LNCAP (cell line): ENCODE results near the gene ENKD1.

Experiments
- TF ChIP-seq, protein P1 (sequence below): fragments of 450-650 bp; IDR thresholded peaks from 2 replicates; pipeline ENCODE4 v1.5.1; 2017; ENCODE audit warnings: mild to moderate bottlenecking

ENKD1 gene

DNA sequence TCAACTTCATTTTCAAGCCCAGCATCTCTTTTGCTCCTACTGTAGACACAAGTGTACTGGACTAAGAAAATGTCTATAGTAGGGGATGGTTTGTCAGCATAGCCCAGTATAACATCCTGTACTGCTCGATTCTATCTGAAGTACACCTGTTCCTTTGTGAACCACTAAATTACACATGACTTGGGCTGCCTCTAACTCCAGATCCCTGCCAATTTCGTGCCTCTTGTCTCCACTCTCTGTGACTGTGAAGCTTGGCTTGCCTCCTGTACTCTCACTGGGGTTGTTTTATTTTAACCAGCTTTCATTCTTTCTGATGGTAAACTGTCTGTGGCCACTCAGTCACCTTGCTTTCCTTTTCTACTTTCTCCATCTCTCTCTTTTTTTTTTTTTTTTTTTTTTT is 28.1 kb upstream of the ENKD1 start:
- TF ChIP-seq, protein P1, sequence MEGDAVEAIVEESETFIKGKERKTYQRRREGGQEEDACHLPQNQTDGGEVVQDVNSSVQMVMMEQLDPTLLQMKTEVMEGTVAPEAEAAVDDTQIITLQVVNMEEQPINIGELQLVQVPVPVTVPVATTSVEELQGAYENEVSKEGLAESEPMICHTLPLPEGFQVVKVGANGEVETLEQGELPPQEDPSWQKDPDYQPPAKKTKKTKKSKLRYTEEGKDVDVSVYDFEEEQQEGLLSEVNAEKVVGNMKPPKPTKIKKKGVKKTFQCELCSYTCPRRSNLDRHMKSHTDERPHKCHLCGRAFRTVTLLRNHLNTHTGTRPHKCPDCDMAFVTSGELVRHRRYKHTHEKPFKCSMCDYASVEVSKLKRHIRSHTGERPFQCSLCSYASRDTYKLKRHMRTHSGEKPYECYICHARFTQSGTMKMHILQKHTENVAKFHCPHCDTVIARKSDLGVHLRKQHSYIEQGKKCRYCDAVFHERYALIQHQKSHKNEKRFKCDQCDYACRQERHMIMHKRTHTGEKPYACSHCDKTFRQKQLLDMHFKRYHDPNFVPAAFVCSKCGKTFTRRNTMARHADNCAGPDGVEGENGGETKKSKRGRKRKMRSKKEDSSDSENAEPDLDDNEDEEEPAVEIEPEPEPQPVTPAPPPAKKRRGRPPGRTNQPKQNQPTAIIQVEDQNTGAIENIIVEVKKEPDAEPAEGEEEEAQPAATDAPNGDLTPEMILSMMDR: no peak

- TF ChIP-seq, protein P1: no peak
Observed at GRCh38 chr16:67685388-67686112, 19.0 kb upstream of the ENKD1 start.

- TF ChIP-seq, protein P1: no peak
Observed at GRCh38 chr16:67683767-67684166, 17.2 kb upstream of the ENKD1 start.

DNA sequence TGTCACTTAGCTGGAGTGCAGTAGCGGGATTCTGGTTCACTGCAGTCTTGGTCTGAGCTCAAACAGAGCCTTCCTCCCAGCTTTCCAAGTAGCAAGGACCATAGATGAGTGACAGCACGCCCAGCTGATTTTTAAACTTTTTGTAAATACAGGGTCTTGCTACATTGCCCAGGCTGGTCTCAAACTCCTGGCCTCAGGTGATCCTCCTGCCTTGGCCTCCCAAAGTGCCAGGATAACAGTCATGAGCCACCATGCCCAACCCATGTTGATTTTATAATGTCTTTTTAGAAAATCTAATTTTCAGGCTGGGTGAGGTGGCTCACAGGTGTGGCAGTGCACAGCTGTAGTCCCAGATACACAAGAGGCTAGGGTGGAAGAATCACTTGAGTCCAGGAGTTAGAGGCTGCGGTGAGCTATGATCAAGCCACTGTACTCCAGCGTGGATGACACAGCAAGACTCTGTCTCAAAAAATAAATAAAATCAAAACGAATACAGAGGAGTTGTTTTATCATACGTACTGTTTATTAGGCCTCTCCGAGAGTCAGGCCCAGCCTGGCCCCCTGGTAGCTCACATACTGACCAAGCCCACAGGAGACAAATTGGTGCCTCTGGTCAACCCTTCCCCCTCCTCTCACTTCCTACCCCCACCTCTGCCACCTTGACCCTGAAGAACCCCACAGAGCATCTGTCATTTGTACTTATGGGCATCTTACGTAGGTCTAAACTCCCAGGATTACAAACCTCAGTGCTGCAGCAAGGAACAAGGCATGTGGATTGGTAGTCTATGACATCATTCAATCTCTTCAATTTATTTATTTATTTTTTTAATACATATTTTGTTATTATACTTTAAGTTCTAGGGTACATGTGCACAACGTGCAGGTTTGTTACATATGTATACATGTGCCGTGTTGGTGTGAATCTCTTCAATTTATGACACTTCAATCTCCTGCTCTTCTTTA is 13.7 kb upstream of the ENKD1 start:
- TF ChIP-seq, protein P1: no peak

DNA sequence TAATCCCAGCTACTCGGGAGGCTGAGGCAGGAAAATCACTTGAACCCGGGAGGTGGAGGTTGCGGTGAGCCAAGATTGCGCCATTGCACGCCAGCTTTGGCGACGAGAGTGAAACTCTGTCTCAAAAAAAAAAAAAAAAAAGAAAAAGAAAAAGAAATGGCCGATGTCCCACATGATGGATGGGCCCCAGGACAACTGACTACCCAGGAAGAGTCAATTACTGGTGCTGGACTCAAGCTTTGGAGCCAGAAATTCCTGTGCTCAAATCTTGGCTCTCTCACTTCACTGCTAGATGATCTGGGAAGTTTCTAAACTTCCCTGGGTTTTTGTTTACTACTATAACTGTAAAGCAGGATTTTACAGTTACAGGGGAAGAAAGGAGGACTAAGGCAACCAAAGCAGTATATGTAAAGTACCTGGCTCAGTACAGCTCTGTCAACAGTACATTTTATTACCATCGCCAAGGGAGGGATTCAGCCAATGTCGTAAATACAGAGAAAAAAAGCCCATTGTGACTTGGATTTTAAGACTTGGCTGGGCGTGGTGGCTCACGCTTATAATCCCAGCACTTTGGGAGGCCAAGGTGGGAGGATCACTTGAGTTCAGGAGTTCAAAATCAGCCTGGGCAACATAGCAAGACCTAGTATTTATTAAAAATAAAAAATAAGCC is 11.9 kb upstream of the ENKD1 start:
- TF ChIP-seq, protein P1: no peak

GRCh38 chr16:67677712-67678111 is 11.2 kb upstream of the ENKD1 start:
- TF ChIP-seq, protein P1: no peak

DNA sequence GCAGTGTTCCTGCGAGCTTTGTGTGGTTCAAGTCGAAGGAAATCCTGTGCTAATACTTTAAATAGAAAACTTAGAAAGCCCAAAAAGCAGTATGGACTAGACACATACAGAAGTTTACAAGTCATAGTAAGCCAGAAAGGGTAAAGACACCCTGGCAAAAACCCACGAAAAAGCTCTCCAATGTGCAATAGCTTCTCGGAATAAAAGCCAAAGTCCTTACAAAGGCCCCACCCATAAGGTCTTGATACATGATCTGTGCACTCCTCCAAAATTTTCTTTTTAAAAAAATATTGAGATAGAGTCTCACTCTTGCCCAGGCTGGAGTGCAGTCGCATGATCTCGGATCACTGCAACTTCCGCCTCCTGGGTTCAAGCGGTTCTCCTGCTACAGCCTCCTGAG is 10.4 kb upstream of the ENKD1 start:
- TF ChIP-seq, protein P1: no peak
